Loucy (cell line): ENCODE measurements around the gene SEMA3F.
A peak's percentile ranks its signal among the peaks of the same experiment; 100 is the strongest.

Source experiments
- H2AFZ ChIP-seq: fragments of 200-600 bp; sonication (generic); 2 replicates; pipeline ENCODE4 v1.6.0; 2016; ENCODE audit warnings: antibody characterized with exemption, mild to moderate bottlenecking, low read length, moderate library complexity
- H3F3A ChIP-seq: fragments of 200-600 bp; 2 replicates; pipeline ENCODE4 v1.6.0; 2016; ENCODE audit warnings: antibody characterized with exemption, low read depth, mild to moderate bottlenecking
- H3K27me3 ChIP-seq: fragments of 200-600 bp; sonication (generic); 2 replicates; pipeline ENCODE4 v1.6.1; 2014; ENCODE audit warnings: low read length, mild to moderate bottlenecking; ENCODE audit not compliant: insufficient read depth, poor library complexity, severe bottlenecking
- H3K36me3 ChIP-seq: fragments of 200-600 bp; sonication (generic); 2 replicates; pipeline ENCODE4 v1.6.1; 2016; ENCODE audit warnings: low read length; ENCODE audit not compliant: insufficient read depth
- H3K4me1 ChIP-seq: fragments of 200-600 bp; sonication (generic); 2 replicates; pipeline ENCODE4 v1.5.1; 2014; ENCODE audit warnings: low read length, mild to moderate bottlenecking; ENCODE audit not compliant: insufficient read depth, poor library complexity, severe bottlenecking
- H3K4me2 ChIP-seq: fragments of 200-600 bp; sonication (generic); 2 replicates; pipeline ENCODE4 v1.6.0; 2014; ENCODE audit warnings: antibody characterized with exemption, low read length, low read depth, mild to moderate bottlenecking; ENCODE audit not compliant: poor library complexity, severe bottlenecking
- H3K4me3 ChIP-seq: fragments of 200-600 bp; sonication (generic); 2 replicates; pipeline ENCODE4 v1.5.1; 2014; ENCODE audit warnings: low read length, mild to moderate bottlenecking, mixed read lengths; ENCODE audit not compliant: poor library complexity, severe bottlenecking
- H3K79me2 ChIP-seq: fragments of 200-600 bp; sonication (generic); 2 replicates; pipeline ENCODE4 v1.6.1; 2014; ENCODE audit warnings: low read length; ENCODE audit not compliant: insufficient read depth
- H3K9ac ChIP-seq: fragments of 200-600 bp; sonication (generic); 2 replicates; pipeline ENCODE4 v1.6.0; 2014; ENCODE audit warnings: mild to moderate bottlenecking, low read depth, low read length, moderate library complexity; ENCODE audit not compliant: poor library complexity, severe bottlenecking
- H3K9me2 ChIP-seq: fragments of 200-600 bp; sonication (generic); replicated peaks from 2 replicates; pipeline ENCODE4 v1.6.1; 2016; ENCODE audit warnings: low read depth, low read length, mixed read lengths
- H3K9me3 ChIP-seq: fragments of 200-600 bp; sonication (generic); 2 replicates; pipeline ENCODE4 v1.6.1; 2014; ENCODE audit warnings: mild to moderate bottlenecking, antibody characterized with exemption, low read length, low read depth; ENCODE audit not compliant: insufficient read depth
- H4K20me1 ChIP-seq: fragments of 200-600 bp; sonication (generic); 2 replicates; pipeline ENCODE4 v1.6.0; 2014; ENCODE audit warnings: antibody characterized with exemption, low read length, mild to moderate bottlenecking; ENCODE audit not compliant: insufficient read depth, poor library complexity, severe bottlenecking
- CTCF ChIP-seq: fragments of 200-600 bp; sonication (generic); conservative IDR thresholded peaks from 2 replicates; pipeline ENCODE4 v1.5.1; 2014; ENCODE audit warnings: mild to moderate bottlenecking, antibody characterized with exemption, low read length
- EZH2phosphoT487 ChIP-seq: fragments of 200-600 bp; IDR thresholded peaks from 2 replicates; pipeline ENCODE4 v1.6.1; 2018; ENCODE audit warnings: antibody characterized with exemption, mild to moderate bottlenecking, moderate library complexity, borderline replicate concordance

SEMA3F gene

GRCh38 chr3:50161320-50161719, 6.2 kb downstream of the SEMA3F start:
- Histone ChIP-seq H3K79me2 (no peaks in the 10 kb centered on the region), H3K36me3 (no peaks in the 10 kb centered on the region)

GRCh38 chr3:50162034-50162883, 7.1 kb downstream of the SEMA3F start:
- no peak overlapping the region for H3K4me2 ChIP-seq
- no peaks in the 10 kb centered on the region for H4K20me1 ChIP-seq
- TF ChIP-seq CTCF (no peak), EZH2phosphoT487 (no peak)
- peaks cover 25% of the 10 kb centered on the region for H3K4me1 ChIP-seq
- no peak overlapping the region for H2AFZ ChIP-seq
- H3K79me2 ChIP-seq = no peaks in the 10 kb centered on the region
- no peak overlapping the region for H3K4me3 ChIP-seq
- no peaks in the 10 kb centered on the region for H3K27me3 ChIP-seq
- H3K36me3 ChIP-seq = no peaks in the 10 kb centered on the region
- no peaks in the 10 kb centered on the region for H3K9me3 ChIP-seq
- H3K9ac ChIP-seq = no peak overlapping the region
- H3F3A ChIP-seq = no peaks in the 10 kb centered on the region
- H3K9me2 ChIP-seq = no peaks in the 10 kb centered on the region

More at GRCh38 chr3:50161320-50161719, 6.2 kb downstream of the SEMA3F start:
- no peak overlapping the region for H2AFZ ChIP-seq
- no peak overlapping the region for H3K4me2 ChIP-seq
- H3K27me3 ChIP-seq = no peaks in the 10 kb centered on the region
- no peak overlapping the region for H3K4me3 ChIP-seq
- H3K9me2 ChIP-seq = no peaks in the 10 kb centered on the region
- TF ChIP-seq CTCF = no peak
- TF ChIP-seq EZH2phosphoT487 = no peak
- H4K20me1 ChIP-seq = no peaks in the 10 kb centered on the region
- no peak overlapping the region for H3K9ac ChIP-seq
- peaks cover 25% of the 10 kb centered on the region for H3K4me1 ChIP-seq
- no peaks in the 10 kb centered on the region for H3K9me3 ChIP-seq
- no peaks in the 10 kb centered on the region for H3F3A ChIP-seq

GRCh38 chr3:50163572-50164455, 8.7 kb downstream of the SEMA3F start:
- H3K9me2 ChIP-seq = no peaks in the 10 kb centered on the region
- TF ChIP-seq EZH2phosphoT487 = no peak
- TF ChIP-seq CTCF = no peak
- H2AFZ ChIP-seq = no peak overlapping the region
- no peak overlapping the region for H3K4me3 ChIP-seq
- H3K4me2 ChIP-seq = peak overlapping the region; percentile 25
- H3F3A ChIP-seq = no peaks in the 10 kb centered on the region
- no peaks in the 10 kb centered on the region for H4K20me1 ChIP-seq
- H3K36me3 ChIP-seq = no peaks in the 10 kb centered on the region
- no peaks in the 10 kb centered on the region for H3K79me2 ChIP-seq
- H3K4me1 ChIP-seq = peaks cover 12% of the 10 kb centered on the region
- no peaks in the 10 kb centered on the region for H3K27me3 ChIP-seq
- no peak overlapping the region for H3K9ac ChIP-seq
- H3K9me3 ChIP-seq = no peaks in the 10 kb centered on the region
